Smooth muscle cell (in vitro differentiated cells): ENCODE measurements around the gene TNS3. TPM values are rescaled to one million over a fixed set of nuclear protein-coding genes. Genes with fewer than 3 reads are reported as not detected.

Experiments
- DNase-seq: peaks from one replicate; lab custom pipeline; 2025; ENCODE audit not compliant: unreplicated experiment; lab: John Stamatoyannopoulos, UW
- H2AFZ ChIP-seq: fragments of 200-600 bp; sonication (generic); 2 replicates; pipeline ENCODE4 v1.6.0; 2016; ENCODE audit warnings: antibody characterized with exemption, low read depth, mild to moderate bottlenecking
- H3F3A ChIP-seq: fragments of 200-600 bp; sonication (generic); 2 replicates; pipeline ENCODE4 v1.6.0; 2017; ENCODE audit warnings: antibody characterized with exemption, low read depth
- H3K27ac ChIP-seq: fragments of 200-600 bp; sonication (generic); 2 replicates; pipeline ENCODE4 v1.5.1; 2016; ENCODE audit warnings: low read depth, mild to moderate bottlenecking
- H3K27me3 ChIP-seq: fragments of 200-600 bp; sonication (generic); 2 replicates; pipeline ENCODE4 v1.6.1; 2016; ENCODE audit warnings: low read depth, mild to moderate bottlenecking
- H3K36me3 ChIP-seq: fragments of 200-600 bp; sonication (generic); 2 replicates; pipeline ENCODE4 v1.5.1; 2016; ENCODE audit warnings: low read depth
- H3K4me1 ChIP-seq: fragments of 200-600 bp; sonication (generic); 2 replicates; pipeline ENCODE4 v1.5.1; 2016; ENCODE audit warnings: low read depth
- H3K4me2 ChIP-seq: fragments of 200-600 bp; sonication (generic); 2 replicates; pipeline ENCODE4 v1.6.0; 2016; ENCODE audit warnings: mild to moderate bottlenecking
- H3K4me3 ChIP-seq: fragments of 200-600 bp; sonication (generic); 2 replicates; pipeline ENCODE4 v1.5.1; 2016; ENCODE audit warnings: mild to moderate bottlenecking
- H3K79me2 ChIP-seq: fragments of 200-600 bp; sonication (generic); 2 replicates; pipeline ENCODE4 v1.6.0; 2016; ENCODE audit warnings: low read depth, mild to moderate bottlenecking
- H3K9ac ChIP-seq: fragments of 200-600 bp; sonication (generic); 2 replicates; pipeline ENCODE4 v1.6.0; 2016; ENCODE audit warnings: low read depth
- H3K9me3 ChIP-seq: fragments of 200-600 bp; sonication (generic); replicated peaks from 2 replicates; pipeline ENCODE4 v1.5.1; 2016; ENCODE audit warnings: low read depth
- H4K20me1 ChIP-seq: fragments of 200-600 bp; sonication (generic); 2 replicates; pipeline ENCODE4 v1.6.0; 2016; ENCODE audit warnings: low read depth
- CTCF ChIP-seq: fragments of 200-600 bp; sonication (generic); IDR thresholded peaks from 2 replicates; pipeline ENCODE4 v1.5.1; 2017; ENCODE audit warnings: borderline replicate concordance, mild to moderate bottlenecking, antibody characterized with exemption; ENCODE audit not compliant: insufficient read depth, poor library complexity, severe bottlenecking
- WGBS: methylation state at CpG from one replicate; pipeline ENCODE4 v1.1.7; 2016; ENCODE audit warnings: low lambda C conversion rate; 5-methylcytosine and 5-hydroxymethylcytosine counted together
- polyA plus RNA-seq: library from polyadenylated mRNA; unstranded; fragments of >200 nt; fragmentation: Nextera tagmentation; extraction: Ambion mirVana; gene quantifications from 2 replicates; pipeline ENCODE4 v1.2.1, GENCODE V29; 2016
- total RNA-seq: library from RNA; depleted of rRNA; stranded (reverse); fragments of >200 nt; gene quantifications from 2 replicates; pipeline ENCODE4 v1.2.3, GENCODE V29; 2014

The TNS3 gene
- total and polyA plus RNA-seq, 2 experiments from 2014 or later, result 32.6 to 50.5 TPM

- Histone ChIP-seq H3K4me2 (peak overlapping the region; percentile 77), H3K79me2 (peaks cover 56% of the 10 kb centered on the region), H3K36me3 (no peaks in the 10 kb centered on the region), H2AFZ (no peak overlapping the region), H3K4me3 (no peak overlapping the region), H3K9ac (peak overlapping the region; percentile 39), H3K27ac (peak overlapping the region; percentile 85), H4K20me1 (no peaks in the 10 kb centered on the region), H3K27me3 (no peaks in the 10 kb centered on the region), H3K9me3 (no peaks in the 10 kb centered on the region), H3K4me1 (peaks cover 30% of the 10 kb centered on the region), H3F3A (peaks cover 52% of the 10 kb centered on the region)
- 27% methylated on average over 16 of the region's 18 CpGs for WGBS
- TF ChIP-seq CTCF, result no peak
- DNase-seq, result no peak
These were observed 3.2 kb downstream of the TNS3 start for GRCh38 chr7:47578579-47579270.

DNA sequence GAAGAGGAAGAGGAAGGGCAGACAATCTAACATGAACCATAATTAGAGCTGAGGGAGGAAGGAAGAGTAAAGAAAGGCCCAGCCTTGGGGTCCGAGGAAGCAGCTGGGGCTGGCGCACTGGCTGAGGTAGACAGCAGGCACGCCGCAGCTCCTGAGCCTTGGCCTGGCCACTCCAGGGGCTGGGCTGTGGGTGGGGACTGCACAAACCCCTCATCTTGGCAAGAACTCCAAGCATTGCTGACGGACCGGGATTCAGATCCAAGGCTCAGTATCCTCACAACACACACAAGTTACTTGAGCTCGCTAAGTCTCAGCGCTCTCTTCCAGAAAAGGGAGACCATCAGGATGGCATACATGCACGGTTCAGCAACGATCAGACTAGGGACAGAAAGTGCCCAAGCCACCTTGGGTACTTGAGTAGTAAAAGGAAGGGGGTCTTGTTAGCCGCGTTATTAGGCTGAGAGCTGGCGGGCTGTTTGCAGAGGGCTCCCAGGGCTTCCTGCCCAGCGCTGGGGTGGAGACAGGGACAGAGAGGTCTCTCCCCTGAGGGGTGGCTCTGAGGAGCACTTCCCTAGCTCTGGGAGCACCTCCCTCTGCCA lies 4.5 kb downstream of the TNS3 start:
- peaks cover 33% of the 10 kb centered on the region for H3K4me1 ChIP-seq
- no peak for TF ChIP-seq CTCF
- no peak overlapping the region for H3K4me3 ChIP-seq

DNA sequence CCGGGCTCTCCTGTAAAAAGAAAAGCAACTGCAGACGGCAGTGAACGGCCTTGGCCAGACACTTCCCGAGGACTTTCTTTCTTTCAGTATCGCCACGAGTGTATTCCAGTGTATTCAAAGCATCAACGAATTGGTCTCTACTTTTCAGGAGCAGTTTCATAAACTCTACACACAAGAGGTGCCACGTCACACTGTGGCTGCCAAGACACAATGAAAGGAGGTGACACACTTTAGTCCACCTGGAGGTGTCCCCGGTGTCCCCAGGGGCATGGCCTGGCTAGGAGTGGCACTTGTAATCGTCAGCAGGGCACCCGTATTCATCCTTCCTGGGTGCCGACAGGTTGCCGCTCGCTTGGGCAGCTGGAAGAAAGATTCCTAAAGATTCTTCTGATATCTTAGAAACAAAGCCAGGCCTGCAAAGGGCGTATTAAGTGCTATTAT lies 5.0 kb downstream of the TNS3 start:
- Histone ChIP-seq H3K27me3 (no peaks in the 10 kb centered on the region), H4K20me1 (no peaks in the 10 kb centered on the region), H3F3A (peaks cover 68% of the 10 kb centered on the region), H3K79me2 (peaks cover 70% of the 10 kb centered on the region), H3K4me1 (peaks cover 31% of the 10 kb centered on the region), H3K36me3 (no peaks in the 10 kb centered on the region), H3K4me3 (peak overlapping the region; percentile 14), H3K4me2 (peak overlapping the region; percentile 62), H3K9me3 (no peaks in the 10 kb centered on the region), H2AFZ (no peak overlapping the region), H3K27ac (peak overlapping the region; percentile 79), H3K9ac (peak overlapping the region; percentile 41)
- WGBS, result 44% methylated on average over 15 of the region's 15 CpGs
- TF ChIP-seq CTCF, result no peak
- DNase-seq, result no peak

More for the DNA sequence above, 4.5 kb downstream of the TNS3 start:
- Histone ChIP-seq H3K36me3 (no peaks in the 10 kb centered on the region), H3F3A (peaks cover 64% of the 10 kb centered on the region), H3K4me2 (peak overlapping the region; percentile 62), H4K20me1 (no peaks in the 10 kb centered on the region), H3K9me3 (no peaks in the 10 kb centered on the region), H3K79me2 (peaks cover 65% of the 10 kb centered on the region), H3K27me3 (no peaks in the 10 kb centered on the region), H2AFZ (no peak overlapping the region), H3K27ac (peak overlapping the region; percentile 79), H3K9ac (no peak overlapping the region)
- 90% methylated on average over 14 of the region's 14 CpGs for WGBS
- DNase-seq, result no peak
